ENCODE measurements around the gene DHRS3.

DHRS3 gene

GRCh38 chr1:12644237-12644636 is 26.2 kb upstream of the DHRS3 start:
- Histone ChIP-seq H3K9ac (ENCODE audit: low read depth, low read length, poor library complexity) (no peak overlapping the region), H2AK5ac (ENCODE audit: low read depth, low read length) (no peak overlapping the region), H3K23ac (ENCODE audit: low read depth, low read length, poor library complexity) (no peak overlapping the region), H4K8ac (ENCODE audit: low read depth, low read length) (no peak overlapping the region), H2BK15ac (ENCODE audit: low read length) (no peak overlapping the region), H4K91ac (ENCODE audit: low read depth, low read length, poor library complexity) (no peak overlapping the region), H3K4me1 (ENCODE audit: control insufficient read depth in 2 of 2, insufficient read depth in 1 of 2, low read depth in 1 of 2, low read length in 2 of 2) (no peaks in the 10 kb centered on the region), H2BK120ac (ENCODE audit: low read depth, low read length) (no peak overlapping the region), H3K9me3 (replicated peaks in 1 of 2; ENCODE audit: control insufficient read depth in 2 of 2, insufficient read depth in 1 of 2, low read depth in 1 of 2, low read length in 2 of 2) (peaks cover 4 to 19% of the 10 kb centered on the region in 2 donors), H3K36me3 (replicated peaks in 1 of 2; ENCODE audit: control insufficient read depth in 2 of 2, insufficient read depth in 2 of 2, low read length in 2 of 2) (no peaks in the 10 kb centered on the region), H3K14ac (ENCODE audit: low read length) (no peak overlapping the region), H3K79me1 (ENCODE audit: low read depth, low read length) (no peaks in the 10 kb centered on the region), H3K27me3 (ENCODE audit: control insufficient read depth in 3 of 3, insufficient read depth in 3 of 3, low read depth in 1 of 3, low read length in 3 of 3) (no peaks in the 10 kb centered on the region), H2AFZ (ENCODE audit: low read length) (no peak overlapping the region), H3K4ac (ENCODE audit: low read length) (no peak overlapping the region), H3K27ac (replicated peaks; ENCODE audit: low read length) (no peak overlapping the region), H3K4me2 (ENCODE audit: insufficient read depth, low read length, poor library complexity, severe bottlenecking) (no peak overlapping the region), H2BK5ac (ENCODE audit: low read length) (no peak overlapping the region), H2BK12ac (ENCODE audit: low read length) (no peak overlapping the region), H3K18ac (ENCODE audit: low read length) (no peak overlapping the region), H3K4me3 (ENCODE audit: low read length in 2 of 2) (no peak overlapping the region)
- no peak for DNase-seq (ENCODE audit: low spot score)
- WGBS, 2 donors (ENCODE audit: extremely low coverage in 2 of 2, insufficient read length in 2 of 2, insufficient replicate concordance in 1 of 2): no CpG with 5 or more reads among the region's 2 CpGs

GRCh38 chr1:12643785-12644184 is 25.8 kb upstream of the DHRS3 start, which contains the start of gene AADACL4:
Gene AADACL4 (plus strand): TSS chr1:12644085. CDS start chr1:12644547, 462 bp downstream.
- Histone ChIP-seq H3K27me3 (ENCODE audit: control insufficient read depth in 3 of 3, insufficient read depth in 3 of 3, low read depth in 1 of 3, low read length in 3 of 3) (no peaks in the 10 kb centered on the region), H3K27ac (replicated peaks; ENCODE audit: low read length) (no peak within 1 kb of the TSS), H2BK120ac (ENCODE audit: low read depth, low read length) (no peak within 1 kb of the TSS), H3K23ac (ENCODE audit: low read depth, low read length, poor library complexity) (no peak within 1 kb of the TSS), H4K91ac (ENCODE audit: low read depth, low read length, poor library complexity) (no peak within 1 kb of the TSS), H3K79me1 (ENCODE audit: low read depth, low read length) (no peaks in the 10 kb centered on the region), H2BK5ac (ENCODE audit: low read length) (no peak within 1 kb of the TSS), H2AFZ (ENCODE audit: low read length) (no peak within 1 kb of the TSS), H3K4ac (ENCODE audit: low read length) (no peak within 1 kb of the TSS), H3K18ac (ENCODE audit: low read length) (no peak within 1 kb of the TSS), H3K4me1 (ENCODE audit: control insufficient read depth in 2 of 2, insufficient read depth in 1 of 2, low read depth in 1 of 2, low read length in 2 of 2) (no peaks in the 10 kb centered on the region), H3K4me3 (ENCODE audit: low read length in 2 of 2) (no peak within 1 kb of the TSS), H3K9me3 (replicated peaks in 1 of 2; ENCODE audit: control insufficient read depth in 2 of 2, insufficient read depth in 1 of 2, low read depth in 1 of 2, low read length in 2 of 2) (peaks cover 6 to 19% of the 10 kb centered on the region in 2 donors), H3K36me3 (replicated peaks in 1 of 2; ENCODE audit: control insufficient read depth in 2 of 2, insufficient read depth in 2 of 2, low read length in 2 of 2) (no peaks in the 10 kb centered on the region), H4K8ac (ENCODE audit: low read depth, low read length) (no peak within 1 kb of the TSS), H3K9ac (ENCODE audit: low read depth, low read length, poor library complexity) (no peak within 1 kb of the TSS), H3K4me2 (ENCODE audit: insufficient read depth, low read length, poor library complexity, severe bottlenecking) (no peak within 1 kb of the TSS), H2BK12ac (ENCODE audit: low read length) (no peak within 1 kb of the TSS), H2BK15ac (ENCODE audit: low read length) (no peak within 1 kb of the TSS), H3K14ac (ENCODE audit: low read length) (no peak within 1 kb of the TSS), H2AK5ac (ENCODE audit: low read depth, low read length) (no peak within 1 kb of the TSS)
- WGBS, 2 donors (ENCODE audit: extremely low coverage in 2 of 2, insufficient read length in 2 of 2, insufficient replicate concordance in 1 of 2): no CpG with 5 or more reads among the region's 7 CpGs
- DNase-seq (ENCODE audit: low spot score): no peak

- no peak for DNase-seq (ENCODE audit: low spot score)
- whole genome bisulfite sequencing, 2 donors (ENCODE audit: extremely low coverage in 2 of 2, insufficient read length in 2 of 2, insufficient replicate concordance in 1 of 2): no CpG with 5 or more reads among the region's 2 CpGs
These were observed 25.1 kb upstream of the DHRS3 start for GRCh38 chr1:12643079-12643478.

GRCh38 chr1:12640958-12641272 is 22.9 kb upstream of the DHRS3 start:
- no peaks in the 10 kb centered on the region for H3K36me3 ChIP-seq (replicated peaks in 1 of 2; ENCODE audit: control insufficient read depth in 2 of 2, insufficient read depth in 2 of 2, low read length in 2 of 2)
- H2AK5ac ChIP-seq (ENCODE audit: low read depth, low read length): no peak overlapping the region
- H4K91ac ChIP-seq (ENCODE audit: low read depth, low read length, poor library complexity): no peak overlapping the region
- H2BK5ac ChIP-seq (ENCODE audit: low read length): no peak overlapping the region
- H2BK120ac ChIP-seq (ENCODE audit: low read depth, low read length): no peak overlapping the region
- no peak overlapping the region for H4K8ac ChIP-seq (ENCODE audit: low read depth, low read length)
- H2BK15ac ChIP-seq (ENCODE audit: low read length): no peak overlapping the region
- no peak overlapping the region for H2AFZ ChIP-seq (ENCODE audit: low read length)
- peaks cover 11 to 19% of the 10 kb centered on the region in 2 donors for H3K9me3 ChIP-seq (replicated peaks in 1 of 2; ENCODE audit: control insufficient read depth in 2 of 2, insufficient read depth in 1 of 2, low read depth in 1 of 2, low read length in 2 of 2)
- no peak overlapping the region for H3K23ac ChIP-seq (ENCODE audit: low read depth, low read length, poor library complexity)
- H3K27me3 ChIP-seq (ENCODE audit: control insufficient read depth in 3 of 3, insufficient read depth in 3 of 3, low read depth in 1 of 3, low read length in 3 of 3): no peaks in the 10 kb centered on the region
- H3K4ac ChIP-seq (ENCODE audit: low read length): no peak overlapping the region
- H3K4me1 ChIP-seq (ENCODE audit: control insufficient read depth in 2 of 2, insufficient read depth in 1 of 2, low read depth in 1 of 2, low read length in 2 of 2): peaks cover 0 to 8% of the 10 kb centered on the region in 2 donors
- DNase-seq (ENCODE audit: low spot score): no peak
- H2BK12ac ChIP-seq (ENCODE audit: low read length): no peak overlapping the region
- no peak overlapping the region for H3K14ac ChIP-seq (ENCODE audit: low read length)
- no peak overlapping the region for H3K18ac ChIP-seq (ENCODE audit: low read length)
- no peak overlapping the region for H3K4me3 ChIP-seq (ENCODE audit: low read length in 2 of 2)
- no peaks in the 10 kb centered on the region for H3K79me1 ChIP-seq (ENCODE audit: low read depth, low read length)
- no peak overlapping the region for H3K27ac ChIP-seq (replicated peaks; ENCODE audit: low read length)
- no peak overlapping the region for H3K9ac ChIP-seq (ENCODE audit: low read depth, low read length, poor library complexity)
- no peak overlapping the region for H3K4me2 ChIP-seq (ENCODE audit: insufficient read depth, low read length, poor library complexity, severe bottlenecking)

More at GRCh38 chr1:12643079-12643478, 25.1 kb upstream of the DHRS3 start:
- no peaks in the 10 kb centered on the region for H3K36me3 ChIP-seq (replicated peaks in 1 of 2; ENCODE audit: control insufficient read depth in 2 of 2, insufficient read depth in 2 of 2, low read length in 2 of 2)
- no peak overlapping the region for H3K27ac ChIP-seq (replicated peaks; ENCODE audit: low read length)
- no peak overlapping the region for H3K9ac ChIP-seq (ENCODE audit: low read depth, low read length, poor library complexity)
- no peaks in the 10 kb centered on the region for H3K27me3 ChIP-seq (ENCODE audit: control insufficient read depth in 3 of 3, insufficient read depth in 3 of 3, low read depth in 1 of 3, low read length in 3 of 3)
- H3K9me3 ChIP-seq (replicated peaks in 1 of 2; ENCODE audit: control insufficient read depth in 2 of 2, insufficient read depth in 1 of 2, low read depth in 1 of 2, low read length in 2 of 2): peaks cover 10 to 19% of the 10 kb centered on the region in 2 donors
- no peak overlapping the region for H4K91ac ChIP-seq (ENCODE audit: low read depth, low read length, poor library complexity)
- no peak overlapping the region for H3K14ac ChIP-seq (ENCODE audit: low read length)
- H3K18ac ChIP-seq (ENCODE audit: low read length): no peak overlapping the region
- H2BK15ac ChIP-seq (ENCODE audit: low read length): no peak overlapping the region
- no peak overlapping the region for H3K4ac ChIP-seq (ENCODE audit: low read length)
- no peak overlapping the region for H2BK12ac ChIP-seq (ENCODE audit: low read length)
- H2BK120ac ChIP-seq (ENCODE audit: low read depth, low read length): no peak overlapping the region
- H2AK5ac ChIP-seq (ENCODE audit: low read depth, low read length): no peak overlapping the region
- H3K4me3 ChIP-seq (ENCODE audit: low read length in 2 of 2): no peak overlapping the region
- H3K23ac ChIP-seq (ENCODE audit: low read depth, low read length, poor library complexity): no peak overlapping the region
- no peak overlapping the region for H4K8ac ChIP-seq (ENCODE audit: low read depth, low read length)
- no peak overlapping the region for H3K4me2 ChIP-seq (ENCODE audit: insufficient read depth, low read length, poor library complexity, severe bottlenecking)
- no peak overlapping the region for H2AFZ ChIP-seq (ENCODE audit: low read length)
- H2BK5ac ChIP-seq (ENCODE audit: low read length): no peak overlapping the region
- H3K4me1 ChIP-seq (ENCODE audit: control insufficient read depth in 2 of 2, insufficient read depth in 1 of 2, low read depth in 1 of 2, low read length in 2 of 2): no peaks in the 10 kb centered on the region
- H3K79me1 ChIP-seq (ENCODE audit: low read depth, low read length): no peaks in the 10 kb centered on the region

Measured in neuronal stem cell (in vitro differentiated cells).